H1 (cell line): ENCODE results near the gene SIGLEC6. TPM values are rescaled to one million over a fixed set of nuclear protein-coding genes. Genes with fewer than 3 reads are reported as not detected.

ENCODE experiments used
- CTCF ChIA-PET: fragments of 300-600 bp; sonication (Branson Sonifier 250); formaldehyde crosslinking; loops from one replicate; lab custom pipeline; 2021; ENCODE audit not compliant: partially characterized antibody; lab: Charles Lee
- POLR2A ChIA-PET: fragments of 300-600 bp; sonication (Branson Sonifier 250); formaldehyde crosslinking; loops from one replicate; lab custom pipeline; 2021; ENCODE audit warnings: inconsistent platforms; ENCODE audit not compliant: partially characterized antibody; lab: Charles Lee
- DNase-seq, 2 experiments: peaks; one replicate each; pipeline versions ENCODE4 v3.0.0 to v3.0.0-alpha.2; 2010 to 2022; ENCODE audit warnings: low spot score in 2 of 2, low read depth in 1 of 2, mixed read lengths in 1 of 2
- FAIRE-seq: peaks from 2 replicates; lab custom pipeline; 2011; peaks lifted over from hg19 to GRCh38; lab: Jason Lieb, UNC
- H2AFZ ChIP-seq: 2 replicates; pipeline ENCODE4 v1.8.1; 2012; ENCODE audit warnings: low read length, inconsistent platforms
- H2AK5ac ChIP-seq: 2 replicates; pipeline ENCODE4 v1.6.1; 2013; ENCODE audit warnings: low read depth, low read length
- H2BK120ac ChIP-seq: replicated peaks from 2 replicates; pipeline ENCODE3; 2013; ENCODE audit warnings: low read depth, low read length, inconsistent platforms
- H2BK12ac ChIP-seq: 2 replicates; pipeline ENCODE4 v1.6.1; 2013; ENCODE audit warnings: low read depth, low read length
- H2BK15ac ChIP-seq: 2 replicates; pipeline ENCODE4 v1.6.1; 2013; ENCODE audit warnings: low read length
- H2BK20ac ChIP-seq: 2 replicates; pipeline ENCODE4 v1.6.1; 2013; ENCODE audit warnings: low read length
- H2BK5ac ChIP-seq: 2 replicates; pipeline ENCODE4 v1.6.1; 2013; ENCODE audit warnings: low read depth, low read length
- H3K14ac ChIP-seq: 2 replicates; pipeline ENCODE4 v1.6.1; 2013; ENCODE audit warnings: inconsistent platforms; ENCODE audit not compliant: insufficient read length
- H3K18ac ChIP-seq: 2 replicates; pipeline ENCODE4 v1.6.1; 2013; ENCODE audit warnings: low read length; ENCODE audit errors: extremely low read depth
- H3K23ac ChIP-seq: 2 replicates; pipeline ENCODE4 v1.6.1; 2013; ENCODE audit warnings: inconsistent platforms; ENCODE audit not compliant: insufficient read length
- H3K23me2 ChIP-seq: 2 replicates; pipeline ENCODE4 v1.6.1; 2013; ENCODE audit warnings: low read depth, low read length
- H3K27ac ChIP-seq: 2 replicates; pipeline ENCODE4 v1.6.1; 2011; ENCODE audit warnings: low read depth, low read length, inconsistent platforms
- H3K27me3 ChIP-seq, 4 experiments: replicated peaks in 1 of 4; 1 replicate in 1 of 4; 2 replicates in 3 of 4; pipeline versions ENCODE4 v1.6.1 to v1.8.1; 2011 to 2013; ENCODE audit warnings: low read length in 3 of 4, mild to moderate bottlenecking in 3 of 4, inconsistent platforms in 2 of 4, mixed read lengths in 2 of 4, moderate library complexity in 1 of 4; ENCODE audit not compliant: control insufficient read depth in 3 of 4, insufficient read depth in 3 of 4; ENCODE audit errors: extremely low read depth in 1 of 4
- H3K36me3 ChIP-seq, 4 experiments: 2 replicates each; pipeline versions ENCODE4 v1.6.1 to v1.8.1; 2011 to 2013; ENCODE audit warnings: mild to moderate bottlenecking in 4 of 4, low read length in 3 of 4, moderate library complexity in 2 of 4, control low read depth in 1 of 4, inconsistent platforms in 1 of 4; ENCODE audit not compliant: insufficient read depth in 4 of 4, control insufficient read depth in 2 of 4
- H3K4ac ChIP-seq: replicated peaks from 2 replicates; pipeline ENCODE3; 2013; ENCODE audit warnings: low read length, low read depth, mixed read lengths, inconsistent platforms; ENCODE audit not compliant: insufficient read length
- H3K4me1 ChIP-seq, 4 experiments: replicated peaks in 1 of 4; 1 replicate in 1 of 4; 2 replicates in 3 of 4; pipeline versions ENCODE4 v1.6.1 to v1.8.1; 2011 to 2013; ENCODE audit warnings: low read length in 3 of 4, inconsistent platforms in 2 of 4, mixed read lengths in 1 of 4; ENCODE audit not compliant: insufficient read depth in 4 of 4, control insufficient read depth in 3 of 4
- H3K4me2 ChIP-seq, 2 experiments: 2 replicates each; pipeline versions ENCODE4 v1.6.1 to v1.8.1; 2011 to 2013; ENCODE audit warnings: low read depth in 2 of 2, low read length in 2 of 2, control low read depth in 1 of 2, inconsistent platforms in 1 of 2, mild to moderate bottlenecking in 1 of 2; ENCODE audit not compliant: insufficient read depth in 1 of 2
- H3K4me3 ChIP-seq, 4 experiments: fragments of 200-600, 300-600 bp in 1 of 4; sonication (generic), shearing (Covaris generic), sonication (Bioruptor Twin) in 1 of 4; 2 replicates each; pipeline versions ENCODE4 v1.5.1 to v1.8.1; 2011 to 2016; ENCODE audit warnings: low read length in 4 of 4, low read depth in 3 of 4, control low read depth in 2 of 4, inconsistent platforms in 2 of 4, mild to moderate bottlenecking in 2 of 4, mixed read lengths in 1 of 4, moderate library complexity in 1 of 4; ENCODE audit not compliant: insufficient read depth in 2 of 4; ENCODE audit errors: extremely low read depth in 1 of 4
- H3K56ac ChIP-seq: replicated peaks from 2 replicates; pipeline ENCODE3; 2013; ENCODE audit warnings: low read depth, mild to moderate bottlenecking, mixed read lengths, low read length, inconsistent platforms; ENCODE audit not compliant: insufficient read length
- H3K79me1 ChIP-seq: 2 replicates; pipeline ENCODE4 v1.6.1; 2013; ENCODE audit warnings: low read depth, low read length, control low read depth
- H3K79me2 ChIP-seq, 2 experiments: 2 replicates each; pipeline versions ENCODE4 v1.6.1 to v1.8.1; 2012 to 2013; ENCODE audit warnings: low read length in 2 of 2, mild to moderate bottlenecking in 2 of 2, inconsistent platforms in 1 of 2; ENCODE audit not compliant: insufficient read depth in 2 of 2, control insufficient read depth in 1 of 2
- H3K9ac ChIP-seq, 4 experiments: replicated peaks in 1 of 4; 1 replicate in 1 of 4; 2 replicates in 3 of 4; pipeline versions ENCODE4 v1.6.1 to v1.8.1; 2011 to 2013; ENCODE audit warnings: low read depth in 3 of 4, low read length in 3 of 4, control low read depth in 2 of 4, mild to moderate bottlenecking in 2 of 4, moderate library complexity in 2 of 4, inconsistent platforms in 1 of 4; ENCODE audit errors: extremely low read depth in 1 of 4
- H3K9me3 ChIP-seq, 2 experiments: 2 replicates each; pipeline versions ENCODE4 v1.6.1 to v1.8.1; 2012 to 2013; ENCODE audit warnings: mild to moderate bottlenecking in 2 of 2, moderate library complexity in 2 of 2, control low read depth in 1 of 2, inconsistent platforms in 1 of 2, low read depth in 1 of 2, low read length in 1 of 2, mixed read lengths in 1 of 2; ENCODE audit not compliant: insufficient read depth in 2 of 2
- H4K20me1 ChIP-seq, 2 experiments: replicated peaks in 1 of 2; 2 replicates each; pipeline versions ENCODE3 to v1.8.1; 2011 to 2013; ENCODE audit warnings: inconsistent platforms in 2 of 2, low read length in 2 of 2, mild to moderate bottlenecking in 1 of 2; ENCODE audit not compliant: insufficient read depth in 2 of 2, control insufficient read depth in 1 of 2
- H4K5ac ChIP-seq: 2 replicates; pipeline ENCODE4 v1.6.1; 2013; ENCODE audit warnings: low read length, low read depth, mixed read lengths, inconsistent platforms; ENCODE audit not compliant: insufficient read length
- H4K8ac ChIP-seq: 2 replicates; pipeline ENCODE4 v1.8.0; 2013; ENCODE audit warnings: mild to moderate bottlenecking, moderate library complexity, low read length, inconsistent platforms; ENCODE audit not compliant: insufficient read depth; ENCODE audit errors: extremely low read depth
- H4K91ac ChIP-seq: replicated peaks from 2 replicates; pipeline ENCODE3; 2013; ENCODE audit warnings: low read length, mixed read lengths, inconsistent platforms; ENCODE audit not compliant: insufficient read length
- KDM4A ChIP-seq: IDR thresholded peaks from one replicate; pipeline ENCODE4 v1.7.1; 2012; ENCODE audit warnings: low read depth, mild to moderate bottlenecking, moderate library complexity, low read length, inconsistent platforms; ENCODE audit not compliant: severe bottlenecking
- RBBP5 ChIP-seq: IDR thresholded peaks from 2 replicates; pipeline ENCODE4 v1.7.1; 2012; ENCODE audit warnings: low read depth, mild to moderate bottlenecking, inconsistent platforms, low read length, moderate library complexity, borderline replicate concordance
- SRF ChIP-seq: IDR thresholded peaks from 2 replicates; pipeline ENCODE4 v1.6.1; 2011; ENCODE audit warnings: mild to moderate bottlenecking, low read depth, low read length, moderate library complexity
- WGBS, 2 experiments: shearing (Covaris generic) in 1 of 2; methylation state at CpG; one replicate each; pipeline versions ENCODE4 v1.1.6 to v1.1.7; 2013 to 2015; ENCODE audit warnings: low lambda C conversion rate in 2 of 2, mixed read lengths in 2 of 2, inconsistent platforms in 1 of 2, low coverage in 1 of 2, missing lambda C conversion rate in 1 of 2; ENCODE audit not compliant: insufficient replicate concordance in 2 of 2, insufficient coverage in 1 of 2, insufficient read length in 1 of 2; ENCODE audit errors: extremely low coverage in 1 of 2, missing lambda C conversion rate in 1 of 2; 5-methylcytosine and 5-hydroxymethylcytosine counted together
- polyA plus RNA-seq, 7 experiments: library from polyadenylated mRNA; depleted of rRNA in 3 of 7; stranded (reverse) in 5 of 7; unstranded in 2 of 7; fragments of >200 nt in 5 of 7; fragments of 200-250 nt in 2 of 7; gene quantifications; 1 replicate in 5 of 7; 2 replicates in 1 of 7; 4 replicates in 1 of 7; pipeline versions ENCODE4 v1.2.1 to v1.2.3, GENCODE V29; 2011 to 2013; ENCODE audit warnings: missing spikeins in 2 of 7, mixed read lengths in 2 of 7
- total RNA-seq: library from RNA; stranded (reverse); fragmentation: NEBNext Ultra II Directional; extraction: Animal tissue kit (Norgen Biotek cat#: 25700); gene quantifications from 2 replicates; pipeline ENCODE4 v1.2.1, GENCODE V29; 2021

Gene SIGLEC6
- total and polyA plus RNA-seq, 2 of the 8 experiments (the other 6 are each of a cell fraction or from before 2014, with no cell fraction given): 0.05 TPM; not detected in 1

- TF ChIP-seq RBBP5: no peak
- TF ChIP-seq KDM4A: peak; percentile 36
- TF ChIP-seq SRF: no peak
- no peak for FAIRE-seq
- H3K4me1 ChIP-seq: peaks cover 0 to 3% (median 2%) of the 10 kb centered on the region in 4 experiments; a peak in 4 of 7 replicates
- no peak overlapping the region for H4K5ac ChIP-seq
- no peak for DNase-seq
- H3K79me2 ChIP-seq: peaks cover 0 to 17% of the 10 kb centered on the region in 2 experiments; a peak in 2 of 4 replicates
- H3K56ac ChIP-seq: no peak overlapping the region
- peak overlapping the region in 3 of 4 experiments; percentile 45 to 74 (median 56); a peak in 5 of 7 replicates for H3K9ac ChIP-seq
- no peak overlapping the region for H3K14ac ChIP-seq
- peaks cover 0 to 9% (median 3%) of the 10 kb centered on the region in 4 experiments; a peak in 4 of 8 replicates for H3K36me3 ChIP-seq
- no peak overlapping the region for H4K91ac ChIP-seq
- no peaks in the 10 kb centered on the region for H3K27me3 ChIP-seq
- 0 out of 2 replicates have a peak overlapping the region, but pooled peaks have one; percentile 39 for H2BK12ac ChIP-seq
- no peak overlapping the region for H2BK120ac ChIP-seq
- H3K4ac ChIP-seq: no peak overlapping the region
- 10% methylated on average over 8 of the region's 8 CpGs; no CpG with 5 or more reads in 1 of the 2 experiments for whole genome bisulfite sequencing, 2 experiments
- H2AK5ac ChIP-seq: no peak overlapping the region
- no peak overlapping the region for H2BK5ac ChIP-seq
- CTCF ChIA-PET: no interaction called here
- no peak overlapping the region for H2BK20ac ChIP-seq
- no peak overlapping the region for H2BK15ac ChIP-seq
- peak overlapping the region; percentile 64 to 90 (median 70) for H3K4me3 ChIP-seq
- H3K27ac ChIP-seq: no peak overlapping the region
- peaks cover 4% of the 10 kb centered on the region for H3K23me2 ChIP-seq
- no peaks in the 10 kb centered on the region for H4K20me1 ChIP-seq
- POLR2A ChIA-PET: interaction anchor here (1.6 kb wide), 1 partner anchor 10 kb away, joined by 5 read pairs; no protein-coding TSS in a partner anchor
- H4K8ac ChIP-seq: peak overlapping the region; percentile 30
- no peaks in the 10 kb centered on the region for H3K9me3 ChIP-seq
- H3K18ac ChIP-seq: no peak overlapping the region
- no peak overlapping the region for H3K23ac ChIP-seq
- peaks cover 4% of the 10 kb centered on the region; the same call in 1 of the 2 replicates for H3K79me1 ChIP-seq
- no peak overlapping the region; the same call in 1 of the 2 replicates for H2AFZ ChIP-seq
- peak overlapping the region; percentile 87 to 91 for H3K4me2 ChIP-seq
These were observed 40.1 kb upstream of the SIGLEC6 start for GRCh38 chr19:51571599-51571998.
